BJ (cell line): Measurements from ENCODE around the gene LGALS4. TPM values are rescaled to one million over a fixed set of nuclear protein-coding genes. Genes with fewer than 3 reads are reported as not detected.

Experiments used
- CTCF ChIA-PET: fragments of 350-600 bp; formaldehyde crosslinking; extraction: SDS; loops from one replicate; lab custom pipeline; 2021; ENCODE audit warnings: antibody characterized with exemption, inconsistent platforms; lab: Yijun Ruan, JAX
- POLR2A ChIA-PET: fragments of 300-600 bp; sonication (Branson Sonifier 250); formaldehyde crosslinking; extraction: SDS; loops from one replicate; lab custom pipeline; 2021; ENCODE audit warnings: antibody characterized with exemption; lab: Charles Lee
- DNase-seq: peaks from one replicate; pipeline ENCODE4 v3.0.0-alpha.2; 2011; ENCODE audit warnings: low read depth
- H3K27me3 ChIP-seq: 2 replicates; pipeline ENCODE4 v1.6.0; 2011; ENCODE audit warnings: low read length; ENCODE audit not compliant: control insufficient read depth, insufficient read depth
- H3K36me3 ChIP-seq: 2 replicates; pipeline ENCODE4 v1.5.1; 2011; ENCODE audit warnings: low read length; ENCODE audit not compliant: control insufficient read depth, insufficient read depth
- H3K4me3 ChIP-seq: 2 replicates; pipeline ENCODE4 v1.5.1; 2011; ENCODE audit warnings: low read depth, mild to moderate bottlenecking, control low read depth, low read length
- CTCF ChIP-seq: IDR thresholded peaks from 2 replicates; pipeline ENCODE4 v1.5.1; 2011; ENCODE audit warnings: low read depth, mild to moderate bottlenecking, control low read depth, inconsistent platforms, low read length, moderate library complexity; ENCODE audit not compliant: insufficient read depth
- polyA plus RNA-seq: library from polyadenylated mRNA; depleted of rRNA; stranded (reverse); fragments of >200 nt; gene quantifications from 2 replicates; pipeline ENCODE4 v1.2.3, GENCODE V29; 2011

Gene LGALS4
- polyA plus RNA-seq, 1 experiment, result 0.53 TPM

- Histone ChIP-seq H3K27me3 (no peaks in the 10 kb centered on the region), H3K4me3 (no peak overlapping the region), H3K36me3 (peaks cover 47% of the 10 kb centered on the region)
- no peak for TF ChIP-seq CTCF
- ChIA-PET POLR2A (no interaction called here), CTCF (no interaction called here)
- DNase-seq, result no peak
Measured at GRCh38 chr19:38846097-38846496, 33.4 kb upstream of the LGALS4 start.

- no peak for TF ChIP-seq CTCF
- POLR2A ChIA-PET, result no interaction called here
- no peaks in the 10 kb centered on the region for H3K27me3 ChIP-seq
- H3K36me3 ChIP-seq, result peaks cover 50% of the 10 kb centered on the region
- CTCF ChIA-PET, result no interaction called here
- no peak overlapping the region for H3K4me3 ChIP-seq
- no peak for DNase-seq
Measured at GRCh38 chr19:38845374-38846024, 32.8 kb upstream of the LGALS4 start.

- Histone ChIP-seq H3K36me3 (peaks cover 57% of the 10 kb centered on the region), H3K4me3 (no peak overlapping the region), H3K27me3 (no peaks in the 10 kb centered on the region)
- ChIA-PET POLR2A (no interaction called here), CTCF (interaction anchor here (0.6 kb wide), 1 partner anchor 13 kb away, joined by 3 read pairs; no protein-coding TSS in a partner anchor)
- TF ChIP-seq CTCF, result no peak
- DNase-seq, result no peak
Measured at GRCh38 chr19:38844093-38844686, 31.4 kb upstream of the LGALS4 start.

GRCh38 chr19:38843175-38843758 lies 30.5 kb upstream of the LGALS4 start:
- CTCF ChIA-PET, result no interaction called here
- POLR2A ChIA-PET, result no interaction called here
- TF ChIP-seq CTCF, result no peak

GRCh38 chr19:38842439-38843174 lies 29.9 kb upstream of the LGALS4 start:
- TF ChIP-seq CTCF, result no peak
- CTCF ChIA-PET, result interaction anchor here (0.8 kb wide), 1 partner anchor 73 kb away, joined by 4 read pairs; no protein-coding TSS in a partner anchor
- no peak overlapping the region for H3K4me3 ChIP-seq
- H3K27me3 ChIP-seq, result no peaks in the 10 kb centered on the region
- DNase-seq, result no peak
- POLR2A ChIA-PET, result no interaction called here
- H3K36me3 ChIP-seq, result peaks cover 66% of the 10 kb centered on the region

More at GRCh38 chr19:38843175-38843758, 30.5 kb upstream of the LGALS4 start:
- Histone ChIP-seq H3K27me3 (no peaks in the 10 kb centered on the region), H3K36me3 (peaks cover 63% of the 10 kb centered on the region), H3K4me3 (no peak overlapping the region)
- no peak for DNase-seq
